PC-3 (cell line): ENCODE measurements around the gene CST6. TPM values are rescaled to one million over a fixed set of nuclear protein-coding genes. Genes with fewer than 3 reads are reported as not detected.

Experiments
- ATAC-seq: fragments of 200-7000 bp; cut with Tn5 transposase; 2 replicates; pipeline ENCODE4 v1.9.1; 2020; ENCODE audit warnings: mild to moderate bottlenecking, moderate library complexity
- BruUV-seq: library from RNA; stranded (reverse); fragments of 400-500 nt; replicated peaks from 2 replicates; lab custom pipeline; 2021; lab: Mats Ljungman, UMichigan
- CTCF ChIA-PET: fragments of 300-600 bp; sonication (Branson Sonifier 250); formaldehyde crosslinking; loops from one replicate; lab custom pipeline; 2022; ENCODE audit warnings: antibody characterized with exemption; lab: Charles Lee
- POLR2A ChIA-PET: fragments of 300-600 bp; sonication (Branson Sonifier 250); formaldehyde crosslinking; loops from one replicate; lab custom pipeline; 2022; ENCODE audit warnings: antibody characterized with exemption; ENCODE audit not compliant: unreplicated experiment; lab: Charles Lee
- DNase-seq: peaks from one replicate; pipeline ENCODE4 v3.0.0-alpha.2; 2015
- H2AFZ ChIP-seq: fragments of 300-600 bp; sonication (generic); 2 replicates; pipeline ENCODE4 v1.6.0; 2016; ENCODE audit warnings: antibody characterized with exemption, low read length
- H3F3A ChIP-seq: fragments of 300-600 bp; sonication (generic); one replicate; pipeline ENCODE4 v1.6.0; 2017; ENCODE audit warnings: antibody characterized with exemption, low read length, control low read depth, mild to moderate bottlenecking; ENCODE audit not compliant: unreplicated experiment
- H3K27ac ChIP-seq: fragments of 300-600 bp; sonication (generic); 2 replicates; pipeline ENCODE4 v1.5.1; 2016; ENCODE audit warnings: mild to moderate bottlenecking, low read length
- H3K27me3 ChIP-seq: fragments of 300-600 bp; sonication (generic); 2 replicates; pipeline ENCODE4 v1.6.1; 2016; ENCODE audit warnings: low read length, mixed read lengths
- H3K36me3 ChIP-seq: fragments of 300-600 bp; sonication (generic); 2 replicates; pipeline ENCODE4 v1.6.1; 2016; ENCODE audit warnings: low read depth, mixed run types, low read length, mixed read lengths
- H3K4me1 ChIP-seq: fragments of 300-600 bp; sonication (generic); 2 replicates; pipeline ENCODE4 v1.5.1; 2016; ENCODE audit warnings: low read length; ENCODE audit not compliant: insufficient read depth
- H3K4me2 ChIP-seq: fragments of 300-600 bp; sonication (generic); 2 replicates; pipeline ENCODE4 v1.6.0; 2016; ENCODE audit warnings: low read length
- H3K4me3 ChIP-seq: fragments of 300-600 bp; sonication (generic); 2 replicates; pipeline ENCODE4 v1.5.1; 2016; ENCODE audit warnings: mild to moderate bottlenecking, low read length, mixed read lengths
- H3K79me2 ChIP-seq: fragments of 300-600 bp; sonication (generic); 2 replicates; pipeline ENCODE4 v1.6.1; 2017; ENCODE audit warnings: low read length, mixed read lengths
- H3K9ac ChIP-seq: fragments of 300-600 bp; sonication (generic); 2 replicates; pipeline ENCODE4 v1.6.0; 2016; ENCODE audit warnings: mild to moderate bottlenecking, low read length
- H3K9me2 ChIP-seq: fragments of 300-600 bp; sonication (generic); replicated peaks from 2 replicates; pipeline ENCODE4 v1.6.1; 2016; ENCODE audit warnings: mixed run types, low read length, mixed read lengths
- H3K9me3 ChIP-seq: fragments of 300-600 bp; sonication (generic); 2 replicates; pipeline ENCODE4 v1.6.1; 2016; ENCODE audit warnings: low read length, mixed read lengths
- H4K20me1 ChIP-seq: fragments of 300-600 bp; sonication (generic); 2 replicates; pipeline ENCODE4 v1.6.1; 2016; ENCODE audit warnings: low read length, mixed read lengths
- EZH2 ChIP-seq: fragments of 300-600 bp; sonication (generic); IDR thresholded peaks from one replicate; pipeline ENCODE4 v1.6.1; 2017; ENCODE audit warnings: antibody characterized with exemption, mild to moderate bottlenecking, low read length; ENCODE audit not compliant: unreplicated experiment
- EZH2phosphoT487 ChIP-seq: fragments of 300-600 bp; sonication (generic); IDR thresholded peaks from 2 replicates; pipeline ENCODE4 v1.6.1; 2018; ENCODE audit warnings: mild to moderate bottlenecking, antibody characterized with exemption, low read length, borderline replicate concordance
- intact Hi-C: fragments of 100-400 bp; cut with micrococcal nuclease; formaldehyde crosslinking; loops from 2 replicates; pipeline ENCODE4 v1.9.0; 2023
- total RNA-seq: library from RNA; depleted of rRNA; stranded (reverse); fragments of >200 nt; gene quantifications from 2 replicates; pipeline ENCODE4 v1.2.3, GENCODE V29; 2014
- TF ChIP-seq, protein P1 (sequence below): fragments of 300-600 bp; sonication (generic); conservative IDR thresholded peaks from 2 replicates; pipeline ENCODE4 v1.5.1; 2017; ENCODE audit warnings: antibody characterized with exemption, low read depth, mild to moderate bottlenecking, low read length

Gene CST6
- total RNA-seq, 1 experiment from 2014 or later = 84.2 TPM

GRCh38 chr11:66014804-66015453, 3.1 kb downstream of the CST6 start:
- Histone ChIP-seq H3K27me3 (no peaks in the 10 kb centered on the region), H3K27ac (0 out of 2 replicates have a peak overlapping the region, but pooled peaks have one; percentile 10), H3K4me1 (peaks cover 40% of the 10 kb centered on the region), H3K4me2 (peak overlapping the region; percentile 1; the same call in 1 of the 2 replicates), H3K4me3 (no peak overlapping the region), H4K20me1 (no peaks in the 10 kb centered on the region), H3F3A (no peaks in the 10 kb centered on the region), H2AFZ (peak overlapping the region; percentile 37; the same call in 1 of the 2 replicates), H3K9ac (no peak overlapping the region), H3K9me2 (no peaks in the 10 kb centered on the region), H3K9me3 (no peaks in the 10 kb centered on the region), H3K36me3 (no peaks in the 10 kb centered on the region), H3K79me2 (no peaks in the 10 kb centered on the region)
- intact Hi-C loops = no loop called here
- peak; percentile 4 for ATAC-seq
- CTCF ChIA-PET = no interaction called here
- no peak for DNase-seq
- BruUV-seq = no TSS peak
- POLR2A ChIA-PET = no interaction called here
- TF ChIP-seq EZH2phosphoT487 (no peak), EZH2 (no peak)
- TF ChIP-seq, protein P1, sequence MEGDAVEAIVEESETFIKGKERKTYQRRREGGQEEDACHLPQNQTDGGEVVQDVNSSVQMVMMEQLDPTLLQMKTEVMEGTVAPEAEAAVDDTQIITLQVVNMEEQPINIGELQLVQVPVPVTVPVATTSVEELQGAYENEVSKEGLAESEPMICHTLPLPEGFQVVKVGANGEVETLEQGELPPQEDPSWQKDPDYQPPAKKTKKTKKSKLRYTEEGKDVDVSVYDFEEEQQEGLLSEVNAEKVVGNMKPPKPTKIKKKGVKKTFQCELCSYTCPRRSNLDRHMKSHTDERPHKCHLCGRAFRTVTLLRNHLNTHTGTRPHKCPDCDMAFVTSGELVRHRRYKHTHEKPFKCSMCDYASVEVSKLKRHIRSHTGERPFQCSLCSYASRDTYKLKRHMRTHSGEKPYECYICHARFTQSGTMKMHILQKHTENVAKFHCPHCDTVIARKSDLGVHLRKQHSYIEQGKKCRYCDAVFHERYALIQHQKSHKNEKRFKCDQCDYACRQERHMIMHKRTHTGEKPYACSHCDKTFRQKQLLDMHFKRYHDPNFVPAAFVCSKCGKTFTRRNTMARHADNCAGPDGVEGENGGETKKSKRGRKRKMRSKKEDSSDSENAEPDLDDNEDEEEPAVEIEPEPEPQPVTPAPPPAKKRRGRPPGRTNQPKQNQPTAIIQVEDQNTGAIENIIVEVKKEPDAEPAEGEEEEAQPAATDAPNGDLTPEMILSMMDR = no peak

- TF ChIP-seq EZH2 (no peak), EZH2phosphoT487 (no peak)
- TF ChIP-seq, protein P1 = no peak
- no peaks in the 10 kb centered on the region for H3K9me3 ChIP-seq
- H3K27ac ChIP-seq = 0 out of 2 replicates have a peak overlapping the region, but pooled peaks have one; percentile 10
- H3K9ac ChIP-seq = no peak overlapping the region
- H2AFZ ChIP-seq = peak overlapping the region; percentile 37; the same call in 1 of the 2 replicates
- no TSS peak for BruUV-seq
- no peaks in the 10 kb centered on the region for H3K79me2 ChIP-seq
- intact Hi-C loops = no loop called here
- peaks cover 43% of the 10 kb centered on the region for H3K4me1 ChIP-seq
- no peaks in the 10 kb centered on the region for H4K20me1 ChIP-seq
- no peaks in the 10 kb centered on the region for H3K9me2 ChIP-seq
- ChIA-PET POLR2A (no interaction called here), CTCF (no interaction called here)
- no peaks in the 10 kb centered on the region for H3K36me3 ChIP-seq
- H3F3A ChIP-seq = no peaks in the 10 kb centered on the region
- peak; percentile 63 for DNase-seq
- peak; percentile 48 for ATAC-seq
- H3K4me3 ChIP-seq = no peak overlapping the region
- no peaks in the 10 kb centered on the region for H3K27me3 ChIP-seq
- peak overlapping the region; percentile 1; the same call in 1 of the 2 replicates for H3K4me2 ChIP-seq
These were observed 3.7 kb downstream of the CST6 start for GRCh38 chr11:66015454-66015881.
